Endothelial cell of umbilical vein (primary cell): ENCODE data around the gene FOXK1. TPM values are rescaled to one million over a fixed set of nuclear protein-coding genes. Genes with fewer than 3 reads are reported as not detected.
A peak's percentile ranks its signal among the peaks of the same experiment; 100 is the strongest.

ENCODE experiments used
- BruUV-seq: library from RNA; stranded (reverse); fragments of 400-500 nt; replicated peaks from 2 replicates; lab custom pipeline; 2021; lab: Mats Ljungman, UMichigan
- CTCF ChIA-PET: fragments of 300-600, 350-600 bp; sonication (Branson Sonifier 250); formaldehyde crosslinking; loops from one replicate; lab custom pipeline; 2021; ENCODE audit warnings: antibody characterized with exemption, inconsistent platforms; lab: Charles Lee
- POLR2A ChIA-PET: fragments of 300-600, 350-600 bp; sonication (Branson Sonifier 250); formaldehyde crosslinking; loops from one replicate; lab custom pipeline; 2021; ENCODE audit warnings: antibody characterized with exemption, inconsistent platforms; lab: Charles Lee
- DNase-seq: peaks from one replicate; pipeline ENCODE4 v3.0.0-alpha.2; 2011; ENCODE audit warnings: low read depth, low spot score
- FAIRE-seq: peaks from 2 replicates; lab custom pipeline; 2011; peaks lifted over from hg19 to GRCh38; lab: Jason Lieb, UNC
- H2AFZ ChIP-seq: 2 replicates; pipeline ENCODE4 v1.6.0; 2012; ENCODE audit warnings: low read depth, low read length, control low read depth, inconsistent platforms
- H3K27ac ChIP-seq: 2 replicates; pipeline ENCODE4 v1.5.1; 2011; ENCODE audit warnings: low read depth, mild to moderate bottlenecking, control low read depth, low read length, moderate library complexity; ENCODE audit not compliant: insufficient read depth
- H3K27me3 ChIP-seq, 2 experiments: 2 replicates each; pipeline versions ENCODE4 v1.6.0 to v1.6.1; 2011; ENCODE audit warnings: low read length in 2 of 2, mixed read lengths in 1 of 2; ENCODE audit not compliant: control insufficient read depth in 2 of 2, insufficient read depth in 2 of 2
- H3K36me3 ChIP-seq, 2 experiments: 2 replicates in 1 of 2; 3 replicates in 1 of 2; pipeline ENCODE4 v1.5.1; 2011; ENCODE audit warnings: low read length in 2 of 2, mild to moderate bottlenecking in 1 of 2, moderate library complexity in 1 of 2; ENCODE audit not compliant: control insufficient read depth in 2 of 2, insufficient read depth in 2 of 2; ENCODE audit errors: extremely low read depth in 1 of 2
- H3K4me1 ChIP-seq: 3 replicates; pipeline ENCODE4 v1.5.1; 2011; ENCODE audit warnings: mild to moderate bottlenecking, low read length; ENCODE audit not compliant: control insufficient read depth, insufficient read depth; ENCODE audit errors: extremely low read depth
- H3K4me2 ChIP-seq: 2 replicates; pipeline ENCODE4 v1.6.1; 2011; ENCODE audit warnings: low read length, control low read depth, mixed read lengths; ENCODE audit not compliant: insufficient read depth
- H3K4me3 ChIP-seq, 3 experiments: fragments of 200-600 bp in 1 of 3; sonication (generic), shearing (Covaris generic) in 1 of 3; replicated peaks in 1 of 3; 2 replicates each; pipeline ENCODE4 v1.5.1; 2011 to 2016; ENCODE audit warnings: control low read depth in 3 of 3, low read length in 3 of 3, mild to moderate bottlenecking in 2 of 3, inconsistent platforms in 1 of 3, low read depth in 1 of 3, moderate library complexity in 1 of 3; ENCODE audit not compliant: insufficient read depth in 1 of 3
- H3K79me2 ChIP-seq: 2 replicates; pipeline ENCODE4 v1.6.0; 2012; ENCODE audit warnings: low read length, inconsistent platforms; ENCODE audit not compliant: control insufficient read depth, insufficient read depth
- H3K9ac ChIP-seq: replicated peaks from 2 replicates; pipeline ENCODE3; 2011; ENCODE audit warnings: low read length, control low read depth; ENCODE audit not compliant: insufficient read depth; ENCODE audit errors: extremely low read depth
- H3K9me1 ChIP-seq: replicated peaks from 3 replicates; pipeline ENCODE4 v1.6.0; 2011; ENCODE audit warnings: mild to moderate bottlenecking, low read length; ENCODE audit not compliant: control insufficient read depth, insufficient read depth; ENCODE audit errors: extremely low read depth
- H3K9me3 ChIP-seq: replicated peaks from 2 replicates; pipeline ENCODE4 v1.5.1; 2012; ENCODE audit warnings: low read length, inconsistent platforms; ENCODE audit not compliant: control insufficient read depth, insufficient read depth
- H4K20me1 ChIP-seq: replicated peaks from 2 replicates; pipeline ENCODE3; 2011; ENCODE audit warnings: mild to moderate bottlenecking, low read length; ENCODE audit not compliant: control insufficient read depth, insufficient read depth; ENCODE audit errors: extremely low read depth
- EZH2 ChIP-seq: IDR thresholded peaks from 2 replicates; pipeline ENCODE4 v1.6.1; 2012; ENCODE audit warnings: borderline replicate concordance, low read depth, mild to moderate bottlenecking, moderate library complexity, low read length, inconsistent platforms; ENCODE audit not compliant: severe bottlenecking
- FOS ChIP-seq: IDR thresholded peaks from 2 replicates; pipeline ENCODE4 v1.6.1; 2011; ENCODE audit warnings: mild to moderate bottlenecking, low read length, moderate library complexity, borderline replicate concordance; ENCODE audit not compliant: insufficient read depth
- GATA2 ChIP-seq: IDR thresholded peaks from 2 replicates; pipeline ENCODE4 v1.7.0; 2011; ENCODE audit warnings: low read depth, mild to moderate bottlenecking, moderate library complexity, mixed read lengths, low read length; ENCODE audit not compliant: insufficient read length, insufficient read depth
- JUN ChIP-seq: IDR thresholded peaks from 2 replicates; pipeline ENCODE4 v1.6.1; 2011; ENCODE audit warnings: borderline replicate concordance, low read depth; ENCODE audit not compliant: insufficient read length, insufficient read depth
- MYC ChIP-seq: IDR thresholded peaks from one replicate; pipeline ENCODE4 v1.6.1; 2011; ENCODE audit warnings: mild to moderate bottlenecking, low read depth, low read length
- POLR2A ChIP-seq: IDR thresholded peaks from 2 replicates; pipeline ENCODE4 v1.6.1; 2012; ENCODE audit warnings: low read depth, mild to moderate bottlenecking, control low read depth, low read length
- POLR2AphosphoS5 ChIP-seq: IDR thresholded peaks from 2 replicates; pipeline ENCODE4 v1.6.1; 2012; ENCODE audit warnings: low read depth, mild to moderate bottlenecking, control low read depth, low read length, moderate library complexity; ENCODE audit not compliant: insufficient read depth
- dilution Hi-C: fragments of 300-500 bp; cut with MboI; formaldehyde crosslinking; loops from one replicate; pipeline ENCODE4 v1.15.0; 2019; ENCODE audit warnings: low sequenced_read_pairs; ENCODE audit not compliant: extremely low pct_ligation_motif_present
- intact Hi-C: fragments of 100-400 bp; cut with micrococcal nuclease; formaldehyde crosslinking; loops from one replicate; pipeline ENCODE4 v1.10.0; 2022
- polyA plus RNA-seq, 4 experiments: library from polyadenylated mRNA; depleted of rRNA in 3 of 4; stranded (reverse) in 3 of 4; unstranded in 1 of 4; fragments of >200 nt; gene quantifications; 2 replicates each; pipeline versions ENCODE4 v1.2.1 to v1.2.3, GENCODE V29; 2011 to 2012; ENCODE audit warnings: missing spikeins in 1 of 4
- total RNA-seq: library from RNA; stranded (reverse); gene quantifications from 2 replicates; pipeline ENCODE4 v1.2.3, GENCODE V29; 2021
- TF ChIP-seq, protein P1 (sequence below), 2 donors: IDR thresholded peaks; 1 replicate in 1 of 2; 2 replicates in 1 of 2; pipeline ENCODE4 v1.5.1; 2011; ENCODE audit warnings: low read length in 2 of 2, mild to moderate bottlenecking in 2 of 2, moderate library complexity in 2 of 2, control low read depth in 1 of 2, inconsistent platforms in 1 of 2, low read depth in 1 of 2; ENCODE audit not compliant: insufficient read depth in 1 of 2; ENCODE audit errors: extremely low read depth in 1 of 2
- TF ChIP-seq, protein P2 (sequence below): IDR thresholded peaks from 2 replicates; pipeline ENCODE4 v1.6.1; 2011; ENCODE audit not compliant: insufficient read depth, insufficient read length

FOXK1 gene
- total and polyA plus RNA-seq, 2 donors (not counting 3 experiments of a cell fraction or from before 2014, with no cell fraction given), result 8.0 to 52.1 TPM

GRCh38 chr7:4796453-4796852, 114.4 kb downstream of the FOXK1 start:
- Histone ChIP-seq H3K79me2 (no peaks in the 10 kb centered on the region), H3K27me3 (no peaks in the 10 kb centered on the region), H4K20me1 (no peaks in the 10 kb centered on the region), H3K9ac (no peak overlapping the region), H3K4me1 (no peaks in the 10 kb centered on the region), H3K4me3 (no peak overlapping the region), H3K27ac (no peak overlapping the region), H3K36me3 (peaks cover 0 to 4% of the 10 kb centered on the region in 2 experiments), H3K4me2 (no peak overlapping the region), H3K9me1 (no peaks in the 10 kb centered on the region), H3K9me3 (no peaks in the 10 kb centered on the region), H2AFZ (no peak overlapping the region)
- peak; percentile 62 for FAIRE-seq
- DNase-seq, result no peak
- dilution Hi-C loops (no loop called here), intact Hi-C loops (no loop called here)
- TF ChIP-seq FOS, result no peak
- no peak for TF ChIP-seq GATA2
- no peak for TF ChIP-seq POLR2A
- TF ChIP-seq MYC, result no peak
- TF ChIP-seq, protein P1, sequence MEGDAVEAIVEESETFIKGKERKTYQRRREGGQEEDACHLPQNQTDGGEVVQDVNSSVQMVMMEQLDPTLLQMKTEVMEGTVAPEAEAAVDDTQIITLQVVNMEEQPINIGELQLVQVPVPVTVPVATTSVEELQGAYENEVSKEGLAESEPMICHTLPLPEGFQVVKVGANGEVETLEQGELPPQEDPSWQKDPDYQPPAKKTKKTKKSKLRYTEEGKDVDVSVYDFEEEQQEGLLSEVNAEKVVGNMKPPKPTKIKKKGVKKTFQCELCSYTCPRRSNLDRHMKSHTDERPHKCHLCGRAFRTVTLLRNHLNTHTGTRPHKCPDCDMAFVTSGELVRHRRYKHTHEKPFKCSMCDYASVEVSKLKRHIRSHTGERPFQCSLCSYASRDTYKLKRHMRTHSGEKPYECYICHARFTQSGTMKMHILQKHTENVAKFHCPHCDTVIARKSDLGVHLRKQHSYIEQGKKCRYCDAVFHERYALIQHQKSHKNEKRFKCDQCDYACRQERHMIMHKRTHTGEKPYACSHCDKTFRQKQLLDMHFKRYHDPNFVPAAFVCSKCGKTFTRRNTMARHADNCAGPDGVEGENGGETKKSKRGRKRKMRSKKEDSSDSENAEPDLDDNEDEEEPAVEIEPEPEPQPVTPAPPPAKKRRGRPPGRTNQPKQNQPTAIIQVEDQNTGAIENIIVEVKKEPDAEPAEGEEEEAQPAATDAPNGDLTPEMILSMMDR (IDR thresholded peaks at IDR 0.05; ENCODE audit: extremely low read depth in 1 of 2, insufficient read depth in 1 of 2, low read depth in 1 of 2, low read length in 2 of 2), result no peak
- TF ChIP-seq POLR2AphosphoS5, result no peak
- TF ChIP-seq, protein P2, sequence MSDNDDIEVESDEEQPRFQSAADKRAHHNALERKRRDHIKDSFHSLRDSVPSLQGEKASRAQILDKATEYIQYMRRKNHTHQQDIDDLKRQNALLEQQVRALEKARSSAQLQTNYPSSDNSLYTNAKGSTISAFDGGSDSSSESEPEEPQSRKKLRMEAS, result no peak
- no peak for TF ChIP-seq EZH2
- no peak for TF ChIP-seq JUN
- ChIA-PET POLR2A (no interaction called here), CTCF (interaction anchor here (1.2 to 9.9 kb wide), 4 partner anchors 87 to 292 kb away, joined by 4 to 104 read pairs (median 18); partner anchors contain the start of gene RADIL)
- no TSS peak for BruUV-seq
